NCI-H526 treated with DMSO at 0.1 percent for 48 hours (cell line): Measurements from ENCODE around the gene AQP9.
"Not testable (repeated sequence)": the region's sequence is repeated elsewhere in the genome, so short reads cannot be mapped to it uniquely, and the experiment has no call there.

Experiments used
- DNase-seq: peaks from one replicate; lab custom pipeline; 2025; lab: John Stamatoyannopoulos, UW

Gene AQP9

DNA sequence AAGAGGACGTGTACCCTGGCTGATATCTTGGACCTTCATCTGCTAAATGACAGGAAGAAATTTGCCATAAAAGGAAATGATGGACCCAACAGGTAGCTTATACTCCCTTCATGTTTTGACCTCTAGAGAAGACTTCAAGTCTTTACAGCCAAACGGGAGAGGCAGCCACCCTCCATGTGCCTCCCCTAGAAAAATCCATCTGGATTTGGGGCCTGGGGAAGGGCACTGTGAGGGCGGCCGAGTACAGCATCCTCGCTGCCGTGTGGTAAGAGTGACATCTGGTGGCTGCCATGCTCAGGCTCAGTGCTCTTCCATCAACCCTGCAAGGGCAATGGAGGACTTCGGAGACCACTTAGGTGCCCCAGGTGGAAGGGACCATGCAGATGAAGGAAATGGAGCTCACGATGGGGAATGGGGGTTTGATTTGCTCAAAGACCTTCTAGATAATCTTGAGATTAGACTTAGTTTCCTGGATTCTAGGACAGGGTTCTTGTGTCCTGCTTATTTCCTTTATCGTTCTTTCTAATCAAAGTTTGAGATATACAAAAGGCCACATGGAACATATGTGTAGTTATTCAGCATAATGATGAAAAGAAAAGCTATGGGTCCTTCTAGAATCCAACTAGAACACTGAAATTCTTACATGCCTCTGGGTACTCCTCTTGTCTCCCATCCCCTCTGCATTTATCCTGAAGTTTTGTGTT is 44.4 kb downstream of the AQP9 start:
- peak; percentile 24 for DNase-seq

DNA sequence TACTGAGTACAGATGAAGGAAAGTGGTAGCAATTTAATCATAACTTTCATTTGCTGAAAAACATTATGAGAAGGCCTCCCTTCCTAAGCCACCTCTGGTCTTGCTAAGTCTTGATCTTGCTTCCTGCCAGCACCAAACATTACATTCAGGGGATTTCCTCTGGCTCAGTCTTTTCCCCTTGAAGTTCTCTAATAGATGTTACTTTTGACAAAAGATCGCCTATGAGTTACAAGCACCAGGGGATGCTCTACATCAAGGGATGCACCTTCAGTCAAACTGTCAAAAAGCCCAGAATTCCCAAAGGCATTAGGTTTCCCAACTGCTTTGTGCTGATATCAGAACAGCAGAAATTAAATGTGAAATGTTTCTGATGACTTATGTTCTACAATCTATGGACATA is 47.3 kb downstream of the AQP9 start:
- no peak for DNase-seq

DNA sequence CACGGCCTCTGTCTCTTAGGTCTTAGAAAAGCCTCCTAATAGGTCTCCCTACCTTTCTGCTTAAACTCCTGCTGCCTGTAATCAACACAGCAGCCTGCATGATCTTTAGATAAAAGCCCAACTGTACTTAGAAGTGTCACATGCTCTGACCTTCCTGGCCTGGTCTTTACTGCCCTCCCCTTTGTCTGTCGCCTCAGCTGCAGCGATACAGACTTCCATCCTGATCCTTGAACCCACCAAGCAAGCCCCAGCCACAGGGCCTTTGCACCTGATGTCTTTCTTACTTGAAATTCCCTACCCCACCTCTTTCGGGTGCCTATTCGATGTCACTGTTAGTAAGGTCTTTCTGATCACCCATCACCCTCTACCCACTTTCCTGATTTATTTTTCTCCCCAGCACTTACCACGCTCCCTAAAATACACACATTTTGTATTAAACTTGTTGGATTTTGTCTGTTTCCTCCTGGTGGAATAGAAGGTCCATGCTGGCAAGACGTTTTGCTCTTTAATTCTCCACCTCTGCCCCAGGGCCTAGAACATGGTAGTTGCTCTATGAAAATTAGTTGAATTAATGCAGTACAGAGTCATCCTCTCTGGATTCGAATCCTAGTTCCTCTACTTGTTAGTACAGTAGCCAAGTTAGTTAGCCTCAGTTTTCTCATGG is 51.1 kb downstream of the AQP9 start:
- DNase-seq, result no peak

DNA sequence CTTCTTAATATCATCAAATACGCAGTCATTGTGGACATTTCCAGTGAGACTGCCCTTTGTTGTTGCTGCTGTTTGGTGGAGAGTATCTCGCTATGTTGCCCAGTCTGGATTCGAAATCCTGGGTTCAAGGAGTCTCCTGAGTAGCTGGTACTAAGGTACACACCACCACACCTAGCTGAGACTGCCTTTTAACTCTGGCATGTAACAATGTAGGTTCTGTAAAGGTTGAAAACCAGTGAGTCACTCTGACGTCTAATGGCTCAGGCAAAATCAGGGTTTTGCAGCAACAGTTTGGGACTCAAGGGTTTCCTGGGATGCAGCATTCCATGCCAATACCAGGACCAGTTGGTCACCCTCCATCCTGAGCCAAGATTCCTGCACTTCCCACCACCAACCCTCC is 52.2 kb downstream of the AQP9 start:
- DNase-seq, result no peak

DNA sequence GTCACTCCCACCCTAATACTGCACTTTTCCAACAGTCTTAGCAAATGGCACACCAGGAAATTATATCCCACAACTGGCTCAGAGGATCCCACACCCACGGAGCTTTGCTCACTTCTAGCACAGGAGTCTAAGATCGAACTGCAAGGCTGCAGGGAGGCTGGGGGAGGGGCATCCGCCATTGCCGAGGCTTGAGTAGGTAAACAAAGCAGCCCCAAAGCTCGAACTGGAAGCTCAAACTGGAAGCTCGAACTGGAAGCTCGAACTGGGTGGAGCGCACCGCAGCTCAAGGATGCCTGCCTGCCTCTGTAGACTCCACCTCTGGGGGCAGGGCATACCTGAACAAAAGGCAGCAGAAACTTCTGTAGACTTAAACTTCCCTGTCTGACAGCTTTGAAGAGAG is 55.5 kb downstream of the AQP9 start:
- not testable (repeated sequence) for DNase-seq

DNA sequence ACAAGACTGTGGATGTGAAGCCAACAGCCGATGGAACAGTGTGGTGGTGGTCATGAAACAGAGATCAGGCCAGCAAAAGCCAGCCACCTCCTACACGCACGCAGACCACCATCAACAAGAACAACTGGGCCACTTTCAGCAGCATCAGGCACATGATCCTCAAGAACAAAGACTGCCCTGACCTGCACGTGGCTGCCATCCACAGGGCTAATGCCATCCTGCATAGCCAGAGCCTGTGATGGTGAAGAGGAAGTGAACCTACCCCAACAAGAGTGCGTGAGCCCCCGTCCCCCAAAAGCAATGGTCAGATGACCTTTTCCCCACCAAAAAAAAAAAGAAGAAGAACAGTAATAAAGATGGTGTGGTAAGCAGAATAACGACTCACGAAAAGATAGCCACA is 62.6 kb downstream of the AQP9 start:
- DNase-seq, result no peak

DNA sequence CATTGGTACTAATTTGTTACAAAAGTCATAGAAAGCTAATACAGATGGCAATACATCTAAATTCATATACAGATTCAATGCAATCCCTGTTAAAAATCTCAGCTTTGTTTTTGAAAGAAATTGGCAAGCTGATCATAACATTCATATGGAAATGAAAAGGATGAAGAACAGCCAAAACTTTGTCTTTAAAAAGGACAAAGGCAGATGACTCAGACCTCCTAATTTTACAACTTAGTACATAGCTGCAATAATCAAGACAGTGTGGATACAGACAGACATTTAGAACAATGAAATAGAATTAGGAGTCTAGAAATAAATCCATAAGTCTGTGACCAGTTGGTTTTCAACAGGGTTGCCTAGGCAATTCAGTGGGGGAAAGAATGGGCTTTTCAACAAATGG is 63.3 kb downstream of the AQP9 start:
- DNase-seq, result no peak

DNA sequence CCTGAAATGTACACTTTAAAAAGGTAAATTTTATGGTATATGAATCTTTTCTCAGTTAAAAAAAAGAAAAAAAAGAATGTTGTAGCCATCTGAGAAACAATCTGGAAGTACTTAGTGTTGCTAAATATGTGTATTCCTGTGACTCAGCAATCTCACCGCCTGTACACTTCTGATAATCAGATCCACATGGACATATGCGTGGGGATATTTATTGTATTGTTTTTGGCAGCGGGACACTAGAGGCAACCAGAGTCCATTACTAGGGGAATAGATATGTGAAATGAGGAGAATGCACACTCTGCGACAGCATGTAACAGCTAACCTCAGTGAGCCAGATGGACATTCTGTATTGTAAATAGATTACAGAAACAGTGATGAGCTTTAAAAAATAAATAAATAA is 65.4 kb downstream of the AQP9 start:
- no peak for DNase-seq

DNA sequence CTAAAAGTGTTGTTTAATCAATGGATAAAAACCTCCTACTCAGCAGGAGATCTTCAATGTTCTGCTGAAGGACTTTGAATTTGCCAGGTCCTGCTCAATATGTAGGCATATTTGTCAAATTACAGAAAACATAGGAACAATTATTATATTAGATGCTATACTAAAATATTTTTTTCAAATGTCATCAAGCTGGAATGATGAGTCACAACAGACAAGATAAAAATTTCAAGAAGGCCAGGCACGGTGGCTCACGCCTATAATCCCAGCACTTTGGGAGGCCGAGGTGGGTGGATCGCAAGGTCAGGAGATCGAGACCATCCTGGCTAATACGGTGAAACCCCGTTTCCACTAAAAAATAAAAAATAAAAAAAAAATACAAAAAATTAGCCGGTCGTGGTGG is 68.0 kb downstream of the AQP9 start:
- DNase-seq, result no peak

DNA sequence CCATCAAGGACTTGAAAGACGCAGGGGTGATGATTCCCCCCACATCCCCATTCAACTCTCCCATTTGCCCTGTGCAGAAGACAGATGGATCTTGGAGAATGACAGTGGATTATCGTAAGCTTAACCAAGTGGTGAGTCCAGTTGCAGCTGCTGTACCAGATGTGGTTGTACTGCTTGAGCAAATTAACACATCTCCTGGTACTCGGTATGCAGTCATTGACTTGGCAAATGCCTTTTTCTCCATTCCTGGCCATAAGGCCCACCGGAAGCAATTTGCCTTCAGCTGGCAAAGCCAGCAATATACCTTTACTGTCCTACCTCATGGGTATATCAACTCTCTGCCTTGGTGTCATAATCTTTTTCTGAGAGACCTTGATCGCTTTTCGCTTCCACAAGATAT is 70.0 kb downstream of the AQP9 start:
- not testable (repeated sequence) for DNase-seq

DNA sequence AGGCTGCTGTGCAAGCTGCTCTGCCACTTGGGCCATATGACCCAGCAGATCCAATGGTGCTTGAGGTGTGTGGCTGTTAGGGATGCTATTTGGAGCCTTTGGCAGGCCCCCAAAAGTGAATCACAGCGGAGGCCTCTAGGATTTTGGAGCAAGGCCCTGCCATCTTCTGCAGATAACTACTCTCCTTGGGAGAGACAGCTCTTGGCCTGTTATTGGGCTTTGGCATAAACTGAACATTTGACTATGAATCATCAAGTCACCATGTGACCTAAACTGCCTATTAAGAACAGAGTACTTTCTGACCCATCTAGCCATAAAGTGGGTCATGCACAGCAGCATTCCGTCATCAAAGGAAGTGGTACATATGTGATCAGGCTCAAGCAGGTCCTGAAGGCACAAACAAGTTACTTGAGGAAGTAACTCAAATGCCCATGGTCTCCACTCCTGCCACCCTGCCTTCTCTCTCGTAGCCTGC is 70.9 kb downstream of the AQP9 start:
- DNase-seq, result not testable (repeated sequence)

DNA sequence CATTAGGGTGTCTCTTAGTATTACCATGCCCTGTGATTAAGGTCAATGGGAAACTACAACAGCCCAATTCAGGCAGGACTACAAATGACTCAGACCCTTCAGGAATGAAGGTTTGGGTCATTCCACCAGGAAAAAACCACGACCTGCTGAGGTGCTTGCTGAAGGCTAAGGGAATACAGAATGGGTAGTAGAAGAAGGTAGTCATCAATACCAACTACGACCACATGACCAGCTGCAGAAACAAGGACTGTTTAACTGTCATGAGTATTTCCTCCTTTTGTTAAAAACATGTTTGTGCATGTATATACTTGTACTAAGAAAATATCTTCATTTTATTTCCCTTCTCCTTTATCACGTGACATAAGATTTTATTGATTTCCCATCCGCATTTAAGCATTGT is 71.8 kb downstream of the AQP9 start:
- DNase-seq, result not testable (repeated sequence)

DNA sequence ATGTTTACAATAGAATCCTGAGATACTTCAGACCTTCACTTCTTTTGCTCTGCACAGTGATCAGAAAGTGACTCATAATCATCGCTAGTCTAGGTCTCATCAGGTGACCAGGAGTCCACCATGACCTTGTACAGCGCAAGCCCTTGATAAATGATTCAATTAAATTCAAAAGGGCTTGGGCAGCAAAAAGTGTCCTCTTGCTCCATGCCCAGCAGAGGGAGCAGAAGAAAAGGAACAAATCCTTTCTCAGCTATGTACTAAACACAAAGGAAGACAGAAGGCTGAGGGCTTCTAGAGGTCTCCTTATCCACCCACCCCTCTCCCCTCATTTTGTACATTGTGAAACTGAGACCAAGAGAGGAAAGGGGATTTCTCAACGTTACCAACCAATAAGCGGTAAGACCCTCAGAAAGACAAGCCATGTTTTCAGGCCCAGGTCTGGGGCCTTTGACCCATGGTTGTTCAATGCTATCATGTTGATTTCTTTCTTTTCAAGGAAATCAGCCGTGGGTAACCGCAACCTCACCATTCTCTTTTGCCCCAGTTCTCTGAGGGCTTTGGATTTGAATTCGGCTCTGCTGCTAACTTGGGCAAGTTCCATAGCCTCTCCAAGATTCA is 74.8 kb downstream of the AQP9 start:
- DNase-seq, result peak; percentile 11

DNA sequence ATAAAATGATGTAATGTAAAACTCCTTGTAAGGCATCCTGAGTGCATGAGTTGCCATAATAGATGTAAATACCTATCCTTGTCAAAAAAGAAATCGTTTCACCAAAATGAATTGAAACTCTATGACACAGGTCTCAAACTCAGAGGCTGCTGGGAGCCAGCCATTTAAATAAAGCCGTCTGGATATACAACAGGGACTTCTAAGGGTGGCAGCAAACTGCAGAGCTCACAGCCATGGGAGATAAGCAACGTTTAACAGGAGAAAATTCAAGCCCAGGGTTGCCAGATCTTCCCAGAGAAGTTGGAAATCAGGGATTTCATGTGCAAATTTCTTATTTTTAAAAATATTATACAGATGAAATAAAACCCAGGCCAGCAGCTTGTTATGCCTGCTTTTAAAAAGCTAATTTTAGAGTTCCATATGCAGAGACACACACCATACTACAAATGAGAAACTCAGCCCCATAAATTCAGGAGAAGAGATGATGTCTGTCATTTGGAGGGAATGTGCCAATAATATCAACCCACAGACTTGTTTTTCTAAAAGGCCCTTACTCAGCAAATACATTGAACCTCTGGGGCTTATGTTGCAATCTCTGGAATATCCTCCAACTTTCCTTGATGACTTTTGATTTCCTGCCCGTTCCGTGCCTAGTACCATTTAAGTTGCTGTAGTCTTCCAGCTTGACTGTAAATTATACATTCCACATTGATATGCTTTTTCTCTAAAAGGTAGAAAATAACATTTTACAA is 75.6 kb downstream of the AQP9 start:
- DNase-seq, result no peak

DNA sequence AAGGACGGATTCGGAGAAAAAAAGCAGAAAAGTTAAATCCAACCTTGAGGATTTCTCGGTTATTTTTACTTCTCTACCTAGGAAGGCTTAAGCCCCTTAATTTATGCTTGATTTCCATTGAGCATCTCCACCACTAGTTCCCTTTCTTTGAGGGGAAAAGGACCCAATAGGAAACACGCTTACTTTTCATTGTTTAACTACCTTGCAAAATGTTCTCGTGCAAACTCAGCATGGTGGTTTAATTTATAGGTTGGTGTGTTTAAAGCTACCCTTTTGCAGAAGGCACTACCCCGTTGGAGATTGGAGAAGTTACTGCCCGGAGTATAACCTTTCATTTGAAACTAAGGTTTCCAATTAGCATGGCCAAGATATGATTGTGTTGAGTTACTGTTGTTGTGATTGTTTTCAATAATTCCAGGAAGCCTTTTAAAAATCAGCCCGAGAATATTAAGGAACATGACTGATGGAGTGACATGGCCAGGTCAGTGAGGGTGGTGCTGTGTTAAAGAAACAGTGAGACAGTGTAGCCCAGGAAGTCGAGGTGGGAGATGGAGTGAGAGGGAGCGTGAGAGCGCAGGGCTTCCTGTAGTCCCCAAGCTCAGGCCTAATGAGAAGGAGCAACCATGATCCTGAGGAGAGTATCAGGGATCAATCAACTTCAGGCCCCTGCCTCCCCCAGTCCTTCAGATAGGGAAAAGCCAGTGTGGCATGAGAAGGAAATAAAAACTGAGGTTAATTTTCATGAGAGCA is 76.6 kb downstream of the AQP9 start:
- no peak for DNase-seq

DNA sequence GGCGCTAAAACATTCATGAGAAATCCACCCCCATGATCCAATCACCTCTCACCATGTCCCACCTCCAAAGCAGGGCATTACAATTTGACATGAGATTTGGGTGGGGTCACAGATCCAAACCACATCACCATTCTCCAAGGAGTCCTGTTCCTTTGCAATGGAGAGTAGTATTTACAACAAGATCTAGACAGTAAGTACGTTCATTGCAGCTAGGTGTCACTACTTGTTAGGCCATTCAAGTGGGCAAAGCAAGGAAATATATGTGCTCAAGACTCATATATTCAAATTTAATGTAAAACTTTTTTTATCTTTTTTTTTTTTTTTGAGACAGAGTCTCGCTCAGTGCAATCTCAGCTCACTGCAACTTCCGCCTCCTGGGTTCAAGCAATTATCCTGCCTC is 79.3 kb downstream of the AQP9 start:
- DNase-seq, result no peak

DNA sequence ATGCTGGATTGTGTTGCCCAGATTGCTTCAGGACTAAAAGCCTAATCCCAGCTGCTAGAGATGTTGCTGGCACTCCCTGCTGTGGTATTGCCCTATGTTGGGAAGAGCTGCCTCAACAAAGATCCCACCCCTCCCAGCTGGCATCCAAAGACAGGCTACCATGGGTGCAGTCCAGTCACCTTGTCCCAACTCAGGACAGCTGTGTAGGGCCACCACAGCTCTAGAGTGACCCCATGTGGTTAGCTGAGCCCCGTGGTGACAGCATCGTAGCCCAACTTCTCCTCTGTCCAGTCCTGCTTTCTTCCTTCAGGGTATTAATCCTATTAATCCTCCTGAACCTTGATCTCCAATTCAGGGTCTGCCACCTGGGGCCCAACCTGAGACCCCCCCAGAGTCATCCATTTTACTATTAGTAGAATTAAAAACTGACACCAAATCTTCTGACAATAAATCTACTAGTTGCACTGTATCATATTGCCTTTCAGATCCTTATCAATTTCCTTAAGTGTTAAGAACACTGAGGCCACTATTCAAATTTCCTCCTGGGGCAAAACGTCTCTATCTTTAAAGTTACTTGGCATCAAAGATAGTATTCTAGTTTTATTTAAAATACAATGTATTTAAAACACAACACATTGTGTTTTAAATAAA is 83.5 kb downstream of the AQP9 start:
- no peak for DNase-seq

DNA sequence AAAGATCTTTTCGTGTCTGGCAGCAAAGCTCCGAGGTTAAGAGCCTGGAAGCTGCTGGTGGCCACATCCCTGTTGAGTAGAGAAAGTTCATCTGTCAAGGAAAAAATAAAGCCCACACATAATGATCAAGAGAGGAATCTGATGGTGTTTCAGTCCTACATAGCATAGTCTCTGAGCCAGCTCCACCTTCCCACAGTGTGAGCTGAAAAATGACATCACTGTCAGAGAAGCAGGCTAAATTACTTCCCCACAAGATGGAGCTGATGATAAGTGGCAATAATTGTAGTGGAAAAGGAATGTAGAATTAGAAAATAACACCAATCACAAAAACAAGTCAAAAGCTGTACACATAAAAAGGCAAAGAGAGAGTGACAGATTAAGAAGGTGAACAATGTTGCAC is 84.5 kb downstream of the AQP9 start:
- no peak for DNase-seq

DNA sequence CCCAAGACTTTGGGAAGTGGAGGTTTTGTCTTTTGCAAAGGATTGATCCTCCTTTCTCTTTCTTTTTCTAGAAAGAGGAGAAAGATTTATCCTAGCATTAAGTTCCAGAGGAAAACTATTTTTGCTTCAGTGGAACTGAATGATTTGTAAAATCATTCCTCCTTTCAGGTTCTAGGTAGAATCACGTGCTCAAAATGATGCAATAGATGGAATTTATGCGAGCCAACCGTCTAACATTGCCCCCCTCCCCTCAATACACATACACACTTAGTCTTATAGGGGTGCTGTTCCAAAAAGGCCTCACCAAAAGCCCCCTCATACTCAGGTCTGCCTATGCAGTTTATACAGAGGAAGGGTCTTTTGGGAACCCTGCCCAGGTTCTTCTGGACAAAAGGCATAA is 85.3 kb downstream of the AQP9 start:
- no peak for DNase-seq

DNA sequence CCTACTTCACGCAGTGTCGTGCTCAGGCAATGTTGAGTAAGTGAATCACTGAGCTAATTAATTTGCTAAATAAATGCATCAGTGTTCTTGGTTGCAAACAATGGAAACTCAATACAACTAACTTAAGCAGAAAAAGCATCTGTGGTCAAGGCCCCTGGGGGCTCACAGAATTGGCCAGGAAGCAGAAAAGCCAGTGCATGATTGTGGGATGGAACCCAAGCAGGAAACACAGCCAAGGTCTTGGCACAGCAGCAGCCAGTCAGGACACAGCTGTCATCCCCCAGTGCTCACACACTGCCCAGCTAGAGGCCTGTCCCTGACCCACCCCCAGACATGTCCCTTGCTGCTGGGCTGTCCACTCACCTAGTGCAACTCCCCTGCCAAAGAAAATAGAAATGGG is 85.9 kb downstream of the AQP9 start:
- no peak for DNase-seq
